Measurements from ENCODE around the gene PPP1R12C. TPM values are rescaled to one million over a fixed set of nuclear protein-coding genes. Genes with fewer than 3 reads are reported as not detected.

The PPP1R12C gene
- total and polyA plus RNA-seq, 2 experiments from 2014 or later, result 69.7 to 74.5 TPM

GRCh38 chr19:55070466-55071128 is 46.8 kb downstream of the PPP1R12C start:
- Histone ChIP-seq H3K27ac (peak overlapping the region; percentile 96), H3K9me3 (ENCODE audit: low read depth) (no peaks in the 10 kb centered on the region), H4K20me1 (ENCODE audit: insufficient read depth, poor library complexity, severe bottlenecking) (no peaks in the 10 kb centered on the region), H3K4me2 (no peak overlapping the region), H2AFZ (no peak overlapping the region), H3K4me1 (ENCODE audit: insufficient read depth) (peaks cover 4% of the 10 kb centered on the region), H3K27me3 (peaks cover 9% of the 10 kb centered on the region), H3K9me2 (replicated peaks; ENCODE audit: insufficient read depth) (no peaks in the 10 kb centered on the region), H3K36me3 (replicated peaks; ENCODE audit: insufficient read depth, low read depth) (no peaks in the 10 kb centered on the region), H3K4me3 (no peak overlapping the region), H3K79me2 (no peaks in the 10 kb centered on the region)
- no peak for DNase-seq (ENCODE audit: low spot score)
- TF ChIP-seq EZH2phosphoT487 (IDR thresholded peaks at IDR 0.05; ENCODE audit: low read depth, severe bottlenecking, unreplicated experiment), result no peak
- TF ChIP-seq, protein P1, sequence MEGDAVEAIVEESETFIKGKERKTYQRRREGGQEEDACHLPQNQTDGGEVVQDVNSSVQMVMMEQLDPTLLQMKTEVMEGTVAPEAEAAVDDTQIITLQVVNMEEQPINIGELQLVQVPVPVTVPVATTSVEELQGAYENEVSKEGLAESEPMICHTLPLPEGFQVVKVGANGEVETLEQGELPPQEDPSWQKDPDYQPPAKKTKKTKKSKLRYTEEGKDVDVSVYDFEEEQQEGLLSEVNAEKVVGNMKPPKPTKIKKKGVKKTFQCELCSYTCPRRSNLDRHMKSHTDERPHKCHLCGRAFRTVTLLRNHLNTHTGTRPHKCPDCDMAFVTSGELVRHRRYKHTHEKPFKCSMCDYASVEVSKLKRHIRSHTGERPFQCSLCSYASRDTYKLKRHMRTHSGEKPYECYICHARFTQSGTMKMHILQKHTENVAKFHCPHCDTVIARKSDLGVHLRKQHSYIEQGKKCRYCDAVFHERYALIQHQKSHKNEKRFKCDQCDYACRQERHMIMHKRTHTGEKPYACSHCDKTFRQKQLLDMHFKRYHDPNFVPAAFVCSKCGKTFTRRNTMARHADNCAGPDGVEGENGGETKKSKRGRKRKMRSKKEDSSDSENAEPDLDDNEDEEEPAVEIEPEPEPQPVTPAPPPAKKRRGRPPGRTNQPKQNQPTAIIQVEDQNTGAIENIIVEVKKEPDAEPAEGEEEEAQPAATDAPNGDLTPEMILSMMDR (IDR thresholded peaks at IDR 0.05; ENCODE audit: poor library complexity), result no peak
- no peak for TF ChIP-seq EZH2 (IDR thresholded peaks at IDR 0.05; ENCODE audit: borderline replicate concordance)
- 83% methylated on average over 9 of the region's 10 CpGs for WGBS (ENCODE audit: low lambda C conversion rate, missing lambda C conversion rate)

- TF ChIP-seq EZH2phosphoT487 (IDR thresholded peaks at IDR 0.05; ENCODE audit: low read depth, severe bottlenecking, unreplicated experiment), result no peak
- TF ChIP-seq, protein P1 (IDR thresholded peaks at IDR 0.05; ENCODE audit: poor library complexity), result no peak
- no peak for TF ChIP-seq EZH2 (IDR thresholded peaks at IDR 0.05; ENCODE audit: borderline replicate concordance)
- WGBS (ENCODE audit: low lambda C conversion rate, missing lambda C conversion rate), result 89% methylated on average over 2 of the region's 2 CpGs
- Histone ChIP-seq H3K4me1 (ENCODE audit: insufficient read depth) (peaks cover 4% of the 10 kb centered on the region), H3K79me2 (no peaks in the 10 kb centered on the region), H3K9me3 (ENCODE audit: low read depth) (no peaks in the 10 kb centered on the region), H3K4me3 (peak overlapping the region; percentile 2), H3K4me2 (peak overlapping the region; percentile 75), H3K9me2 (replicated peaks; ENCODE audit: insufficient read depth) (no peaks in the 10 kb centered on the region), H3K36me3 (replicated peaks; ENCODE audit: insufficient read depth, low read depth) (no peaks in the 10 kb centered on the region), H3K27me3 (peaks cover 9% of the 10 kb centered on the region), H4K20me1 (ENCODE audit: insufficient read depth, poor library complexity, severe bottlenecking) (no peaks in the 10 kb centered on the region), H3K27ac (peak overlapping the region; percentile 96), H2AFZ (no peak overlapping the region)
- no peak for DNase-seq (ENCODE audit: low spot score)
Measured at GRCh38 chr19:55069865-55070197, 47.6 kb downstream of the PPP1R12C start.

DNA sequence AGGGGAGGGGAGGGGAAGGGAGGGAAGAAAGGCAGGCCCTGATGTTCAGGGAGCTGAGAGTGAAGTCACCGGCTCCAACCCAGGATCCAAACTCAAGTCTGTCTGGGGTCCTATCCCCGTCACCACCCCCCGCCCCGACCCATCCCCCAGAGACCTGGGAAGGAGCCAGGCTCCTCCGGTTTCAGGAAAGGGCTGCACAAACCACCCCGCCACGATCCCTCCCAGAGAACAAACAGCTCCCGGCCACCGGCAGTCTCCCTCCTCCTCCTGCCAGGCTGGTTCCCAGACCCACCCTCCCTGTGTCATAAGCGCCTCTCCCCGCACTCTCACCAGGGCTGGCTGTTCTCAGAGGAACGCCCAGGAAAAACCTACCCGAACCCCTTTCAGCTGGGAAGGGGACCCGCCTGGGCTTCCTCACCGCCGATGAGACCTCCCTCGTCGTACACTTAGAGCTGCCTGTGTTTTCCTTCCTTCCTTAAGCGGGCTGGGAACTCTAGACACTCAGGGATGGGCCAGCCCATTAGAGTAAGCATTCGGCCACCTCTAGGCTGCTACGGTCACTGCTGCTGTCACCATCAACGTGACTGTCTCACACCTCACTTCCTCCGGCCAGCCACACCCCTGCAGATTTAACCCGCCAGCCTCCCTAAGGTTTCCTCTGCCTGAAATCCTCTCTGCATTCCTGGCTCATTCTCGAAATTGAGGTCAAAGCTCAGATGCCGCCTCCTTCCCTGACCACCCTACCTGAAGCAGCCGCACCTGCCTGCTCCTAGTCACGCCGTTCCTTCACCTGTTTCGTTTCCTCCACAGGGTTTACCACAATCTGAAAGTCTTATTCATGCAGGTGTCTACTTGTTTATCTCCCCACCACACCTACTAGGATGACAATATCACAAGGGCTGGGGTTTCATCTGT is 48.2 kb downstream of the PPP1R12C start:
- Histone ChIP-seq H3K4me1 (ENCODE audit: insufficient read depth) (peaks cover 4% of the 10 kb centered on the region), H3K79me2 (no peaks in the 10 kb centered on the region), H3K27me3 (peaks cover 9% of the 10 kb centered on the region), H3K9me2 (replicated peaks; ENCODE audit: insufficient read depth) (no peaks in the 10 kb centered on the region), H3K4me2 (peak overlapping the region; percentile 75), H2AFZ (no peak overlapping the region), H3K9me3 (ENCODE audit: low read depth) (no peaks in the 10 kb centered on the region), H4K20me1 (ENCODE audit: insufficient read depth, poor library complexity, severe bottlenecking) (no peaks in the 10 kb centered on the region), H3K27ac (peak overlapping the region; percentile 96), H3K36me3 (replicated peaks; ENCODE audit: insufficient read depth, low read depth) (no peaks in the 10 kb centered on the region), H3K4me3 (peak overlapping the region; percentile 2)
- WGBS (ENCODE audit: low lambda C conversion rate, missing lambda C conversion rate), result 4% methylated on average over 21 of the region's 30 CpGs
- no peak for TF ChIP-seq EZH2 (IDR thresholded peaks at IDR 0.05; ENCODE audit: borderline replicate concordance)
- TF ChIP-seq, protein P1 (IDR thresholded peaks at IDR 0.05; ENCODE audit: poor library complexity), result no peak
- no peak for TF ChIP-seq EZH2phosphoT487 (IDR thresholded peaks at IDR 0.05; ENCODE audit: low read depth, severe bottlenecking, unreplicated experiment)
- peak; percentile 82 for DNase-seq (ENCODE audit: low spot score)

All from hepatocyte (in vitro differentiated cells).